RWPE1 (cell line): ENCODE results near the gene KIF17.

Source experiments
- CTCF ChIA-PET: fragments of 350-600 bp; sonication (Branson Sonifier 250); formaldehyde crosslinking; extraction: SDS; loops from one replicate; lab custom pipeline; 2021; lab: Yijun Ruan, JAX
- POLR2A ChIA-PET: fragments of 400-600 bp; formaldehyde crosslinking; extraction: SDS; loops from one replicate; lab custom pipeline; 2020; ENCODE audit warnings: antibody characterized with exemption; ENCODE audit not compliant: low non-redundant PET; lab: Yijun Ruan, JAX
- DNase-seq: peaks from one replicate; pipeline ENCODE4 v3.0.0; 2012; ENCODE audit warnings: low spot score
- H3K27ac ChIP-seq: fragments of 450-650 bp; 2 replicates; pipeline ENCODE4 v1.5.1; 2017
- TF ChIP-seq, protein P1 (sequence below): fragments of 450-650 bp; conservative IDR thresholded peaks from 2 replicates; pipeline ENCODE4 v1.5.1; 2017; ENCODE audit warnings: low read depth, mild to moderate bottlenecking

The KIF17 gene

DNA sequence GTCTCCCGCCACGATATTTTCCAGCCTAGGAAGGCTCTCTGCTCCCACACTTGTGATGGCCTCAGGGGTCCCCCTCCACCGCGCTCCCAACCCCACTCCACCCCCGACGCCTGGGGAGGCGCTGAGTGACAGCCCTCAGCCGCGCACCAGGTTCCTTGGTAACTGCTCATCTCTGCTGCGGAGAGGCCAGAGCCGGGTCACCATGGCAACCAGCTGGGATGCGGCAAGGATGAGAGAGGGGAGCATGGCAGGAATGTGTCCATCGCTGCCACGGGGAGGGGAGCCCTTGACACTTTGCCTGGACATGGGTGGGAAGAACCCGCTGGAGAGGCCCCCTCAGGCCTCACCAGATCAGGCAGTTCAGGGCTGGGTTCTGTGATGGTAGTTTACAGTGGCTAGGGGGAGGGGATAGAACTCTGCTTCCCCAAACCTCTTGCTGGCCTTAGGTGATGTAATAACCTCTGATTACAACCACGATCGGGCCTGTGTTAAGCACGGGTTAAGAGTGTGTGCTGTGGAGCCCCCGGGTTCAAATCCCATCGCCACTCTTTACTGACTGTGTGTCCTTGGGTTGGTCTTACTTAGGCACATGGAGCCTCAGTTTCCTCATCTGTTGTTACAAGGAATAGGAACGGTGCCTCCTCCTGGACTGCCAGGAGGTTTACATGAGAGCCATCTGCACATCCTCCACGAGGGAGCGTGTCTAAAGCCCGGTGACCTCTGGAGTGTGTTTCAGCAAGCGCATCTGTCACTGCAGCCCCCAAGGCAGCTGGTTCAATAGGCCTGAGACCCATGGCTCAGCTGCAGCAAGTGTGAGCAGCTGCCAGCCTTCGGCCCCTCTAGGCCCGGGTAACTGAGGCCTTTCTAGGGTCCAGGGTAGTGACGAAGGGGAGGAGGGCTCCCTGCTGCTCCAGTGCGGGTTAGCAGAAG is 6.3 kb downstream of the KIF17 start:
- DNase-seq: no peak
- ChIA-PET POLR2A (no interaction called here), CTCF (no interaction called here)
- TF ChIP-seq, protein P1, sequence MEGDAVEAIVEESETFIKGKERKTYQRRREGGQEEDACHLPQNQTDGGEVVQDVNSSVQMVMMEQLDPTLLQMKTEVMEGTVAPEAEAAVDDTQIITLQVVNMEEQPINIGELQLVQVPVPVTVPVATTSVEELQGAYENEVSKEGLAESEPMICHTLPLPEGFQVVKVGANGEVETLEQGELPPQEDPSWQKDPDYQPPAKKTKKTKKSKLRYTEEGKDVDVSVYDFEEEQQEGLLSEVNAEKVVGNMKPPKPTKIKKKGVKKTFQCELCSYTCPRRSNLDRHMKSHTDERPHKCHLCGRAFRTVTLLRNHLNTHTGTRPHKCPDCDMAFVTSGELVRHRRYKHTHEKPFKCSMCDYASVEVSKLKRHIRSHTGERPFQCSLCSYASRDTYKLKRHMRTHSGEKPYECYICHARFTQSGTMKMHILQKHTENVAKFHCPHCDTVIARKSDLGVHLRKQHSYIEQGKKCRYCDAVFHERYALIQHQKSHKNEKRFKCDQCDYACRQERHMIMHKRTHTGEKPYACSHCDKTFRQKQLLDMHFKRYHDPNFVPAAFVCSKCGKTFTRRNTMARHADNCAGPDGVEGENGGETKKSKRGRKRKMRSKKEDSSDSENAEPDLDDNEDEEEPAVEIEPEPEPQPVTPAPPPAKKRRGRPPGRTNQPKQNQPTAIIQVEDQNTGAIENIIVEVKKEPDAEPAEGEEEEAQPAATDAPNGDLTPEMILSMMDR: no peak
- H3K27ac ChIP-seq: no peak overlapping the region

DNA sequence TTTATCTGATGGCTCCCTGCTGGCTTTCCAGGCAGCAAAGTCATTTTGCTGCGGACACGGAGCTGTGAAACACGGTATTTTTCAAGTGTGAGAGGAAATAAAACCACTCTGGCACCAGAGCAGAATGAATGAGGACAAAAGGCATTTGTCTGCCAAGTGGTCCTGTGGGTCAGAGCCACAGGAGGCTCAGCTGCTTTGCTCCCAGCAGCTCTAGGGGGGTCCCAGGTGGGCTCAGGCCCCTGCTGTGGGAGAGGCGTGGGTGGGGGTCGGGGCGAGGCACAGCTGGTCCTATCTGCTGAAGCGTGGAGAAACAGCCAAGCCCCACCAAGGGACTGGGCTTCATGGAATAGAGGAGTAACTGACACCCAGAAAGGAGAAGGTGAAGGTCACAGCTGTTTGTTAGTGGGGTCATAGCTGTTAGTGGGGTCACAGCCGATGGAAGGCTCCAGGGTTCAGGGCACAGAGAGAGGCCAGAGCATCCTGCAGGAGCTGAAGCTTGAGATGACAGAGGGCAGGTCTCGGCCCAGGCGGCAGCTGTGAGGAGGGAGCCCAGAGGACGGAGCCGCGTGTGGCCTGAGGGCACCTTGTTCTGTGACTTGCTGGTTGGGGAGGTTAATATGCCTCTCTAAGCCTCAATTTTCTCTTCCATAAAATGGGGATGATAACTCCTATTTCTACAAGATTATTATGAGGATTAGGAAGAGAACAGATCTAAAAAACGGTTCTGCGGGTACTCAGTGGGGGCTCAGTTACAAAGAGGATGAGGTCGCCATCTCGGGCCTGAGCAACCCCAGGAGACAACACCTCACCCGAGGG is 7.1 kb downstream of the KIF17 start:
- no peak overlapping the region for H3K27ac ChIP-seq
- DNase-seq: no peak
- TF ChIP-seq, protein P1: no peak
- ChIA-PET POLR2A (no interaction called here), CTCF (no interaction called here)

DNA sequence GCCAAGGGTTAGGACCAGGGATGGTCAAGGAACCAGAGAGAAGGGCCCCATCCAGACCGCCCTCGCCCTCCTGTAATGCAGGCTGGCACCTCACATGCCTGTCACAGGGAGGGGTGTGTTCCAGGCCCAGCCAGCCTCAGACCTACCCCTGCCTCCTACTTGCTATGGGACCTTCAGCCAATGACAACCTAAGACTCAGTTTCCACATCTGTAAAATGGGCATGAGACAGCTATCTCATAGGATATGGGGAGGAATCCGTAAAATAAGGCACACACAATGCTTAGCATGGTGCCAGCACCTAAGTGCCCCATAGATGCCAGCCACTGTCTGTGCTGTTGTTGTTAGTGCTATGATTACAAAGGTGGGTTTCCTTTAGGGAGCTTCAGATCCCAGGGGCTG is 7.9 kb downstream of the KIF17 start:
- DNase-seq: no peak
- H3K27ac ChIP-seq: no peak overlapping the region
- ChIA-PET POLR2A (no interaction called here), CTCF (no interaction called here)
- TF ChIP-seq, protein P1: no peak

DNA sequence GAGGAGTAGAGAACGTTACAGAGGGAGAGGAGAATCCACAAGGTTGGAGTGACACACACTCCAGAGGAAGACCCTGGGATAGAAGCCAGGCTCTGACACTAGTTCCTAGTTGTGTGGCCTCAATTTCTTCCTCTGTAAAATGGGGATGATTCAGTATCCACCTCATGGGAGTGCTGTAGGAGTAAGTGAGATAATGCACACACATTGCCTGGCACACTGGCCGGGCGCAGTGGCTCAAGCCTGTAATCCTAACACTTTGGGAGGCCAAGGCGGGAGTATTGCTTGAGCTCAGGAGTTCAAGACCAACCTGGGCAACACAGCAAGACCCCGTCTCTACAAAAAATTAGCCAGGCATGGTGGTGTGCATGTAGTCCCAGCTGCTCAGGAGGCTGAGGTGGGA is 8.9 kb downstream of the KIF17 start:
- H3K27ac ChIP-seq: no peak overlapping the region
- DNase-seq: no peak
- TF ChIP-seq, protein P1: no peak
- CTCF ChIA-PET: interaction anchor here (2.5 kb wide), 1 partner anchor 12 kb away, joined by 7 read pairs; no protein-coding TSS in a partner anchor
- POLR2A ChIA-PET: no interaction called here

DNA sequence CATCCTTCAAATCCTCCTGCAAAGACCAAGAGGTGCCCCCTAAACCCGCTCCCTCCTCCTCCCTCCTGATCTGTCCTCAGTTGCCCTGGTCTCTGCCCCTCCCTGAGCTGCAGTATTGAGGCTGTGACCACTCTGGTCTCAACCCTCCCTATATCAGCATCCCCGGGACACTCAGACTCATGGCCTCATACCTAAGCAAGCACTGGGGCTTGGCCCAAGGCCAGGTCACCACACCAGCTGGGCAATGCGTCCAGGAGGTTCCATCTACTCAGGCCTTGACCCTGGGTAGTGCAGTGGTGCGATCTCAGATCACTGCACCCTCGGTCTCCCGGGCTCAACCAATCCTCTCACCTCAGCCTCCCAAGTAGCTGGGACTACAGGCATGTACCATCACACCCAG is 9.8 kb downstream of the KIF17 start:
- CTCF ChIA-PET: interaction anchor here (0.6 to 2.5 kb wide), 2 partner anchors 11 to 252 kb away, joined by 4 to 7 read pairs; no protein-coding TSS in a partner anchor
- TF ChIP-seq, protein P1: no peak
- H3K27ac ChIP-seq: no peak overlapping the region
- DNase-seq: no peak
- POLR2A ChIA-PET: no interaction called here

DNA sequence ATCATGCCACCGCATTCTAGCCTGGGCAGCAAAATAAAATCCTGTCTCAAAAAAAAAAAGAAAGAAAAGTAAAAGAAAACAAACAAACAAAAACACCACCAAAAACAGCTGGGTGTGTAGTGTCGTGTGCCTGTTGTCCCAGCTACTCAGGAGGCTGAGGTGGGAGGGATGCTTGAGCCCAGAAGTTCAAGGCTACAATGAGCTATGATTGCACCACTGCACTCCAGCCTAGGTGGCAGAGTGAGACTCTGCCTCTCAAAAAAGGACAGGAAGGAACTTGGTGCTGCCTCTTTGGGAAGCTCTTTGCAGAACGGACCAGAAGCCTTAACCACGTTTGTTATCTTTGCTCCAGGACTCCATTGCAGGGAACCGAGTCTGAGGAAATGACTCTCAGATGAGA is 11.0 kb downstream of the KIF17 start:
- no peak overlapping the region for H3K27ac ChIP-seq
- ChIA-PET CTCF (interaction anchor here (0.7 to 2.5 kb wide), 3 partner anchors 9 to 186 kb away, joined by 3 to 7 read pairs (median 4); no protein-coding TSS in a partner anchor), POLR2A (no interaction called here)
- DNase-seq: no peak
- TF ChIP-seq, protein P1: no peak
